SHP77 (cell line): ENCODE data around the gene MASP2.
"Not testable (repeated sequence)": the region's sequence is repeated elsewhere in the genome, so short reads cannot be mapped to it uniquely, and the experiment has no call there.

ENCODE experiments used
- DNase-seq, 2 experiments: peaks; one replicate each; lab custom pipeline; 2025; lab: John Stamatoyannopoulos, UW

The MASP2 gene

DNA sequence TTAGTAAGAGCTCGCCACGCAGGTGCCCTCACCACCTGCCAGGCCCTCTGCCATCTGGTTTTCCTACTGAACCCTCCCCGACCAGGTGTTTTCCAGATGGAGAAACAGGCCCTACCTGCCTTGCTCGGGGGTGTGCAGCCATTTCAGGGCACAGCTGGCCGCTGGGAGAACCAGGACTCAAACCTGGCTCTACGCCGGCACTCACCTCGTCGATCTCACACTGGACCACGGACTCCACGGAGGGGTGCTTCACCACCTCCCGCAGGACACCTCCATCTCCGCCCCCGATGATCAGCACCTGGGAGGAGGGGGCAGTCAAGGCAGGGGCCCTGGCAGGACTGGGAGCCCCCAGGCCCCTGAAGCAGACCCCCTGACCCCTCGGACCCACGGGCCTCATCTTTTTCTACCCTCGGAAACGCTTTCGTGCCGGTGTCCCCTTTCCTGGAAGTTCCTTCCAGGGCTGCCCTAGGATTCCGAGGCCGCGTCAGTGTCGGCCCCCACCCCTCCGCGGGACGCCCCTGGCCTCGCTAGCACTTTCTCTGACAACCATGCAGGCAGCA, 11.6 kb upstream of the MASP2 start:
- no peak for DNase-seq

GRCh38 chr1:11058026-11058425, 11.0 kb upstream of the MASP2 start:
- no peak for DNase-seq

GRCh38 chr1:11057477-11057876, 10.4 kb upstream of the MASP2 start:
- peak in 1 of 2 experiments; percentile 13 for DNase-seq

DNA sequence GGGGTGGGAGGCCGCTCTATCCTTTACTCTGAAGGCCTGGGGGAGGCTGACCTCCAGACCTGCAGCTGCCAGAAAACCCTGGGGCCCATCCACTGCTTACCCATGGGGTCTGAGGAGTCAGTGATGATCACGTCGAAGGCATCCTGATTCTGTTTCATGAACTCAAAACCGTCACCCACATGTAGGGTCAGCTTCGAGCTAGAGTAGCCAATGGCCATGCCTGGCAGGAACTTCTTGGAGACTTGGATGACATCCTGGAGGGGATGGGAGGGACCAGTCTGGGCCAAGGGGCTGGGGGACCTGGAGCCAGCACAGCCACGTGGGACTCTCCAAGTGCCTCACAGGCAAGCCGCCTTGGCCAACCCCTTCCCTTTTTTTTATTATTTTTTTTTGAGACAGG, 9.5 kb upstream of the MASP2 start:
- DNase-seq, result no peak

DNA sequence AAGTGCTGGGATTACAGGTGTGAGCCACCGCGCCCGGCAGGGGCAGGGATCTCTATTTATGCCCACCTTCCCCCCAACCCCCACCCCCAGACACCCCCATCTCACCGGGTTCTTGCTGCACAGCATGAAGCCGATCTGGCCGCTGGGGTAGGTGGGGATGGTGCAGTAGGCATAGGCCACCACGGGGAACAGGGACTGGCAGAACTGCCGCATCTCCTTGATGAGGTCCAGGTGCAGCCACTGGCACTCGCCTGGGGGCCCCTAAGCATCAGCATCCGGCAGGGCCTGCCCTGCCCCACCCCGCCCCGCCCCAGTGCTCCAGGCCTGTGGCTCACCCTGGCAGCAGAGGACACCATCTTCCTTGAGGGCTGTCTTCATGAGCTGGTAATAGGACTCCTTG, 8.6 kb upstream of the MASP2 start:
- DNase-seq, result no peak

DNA sequence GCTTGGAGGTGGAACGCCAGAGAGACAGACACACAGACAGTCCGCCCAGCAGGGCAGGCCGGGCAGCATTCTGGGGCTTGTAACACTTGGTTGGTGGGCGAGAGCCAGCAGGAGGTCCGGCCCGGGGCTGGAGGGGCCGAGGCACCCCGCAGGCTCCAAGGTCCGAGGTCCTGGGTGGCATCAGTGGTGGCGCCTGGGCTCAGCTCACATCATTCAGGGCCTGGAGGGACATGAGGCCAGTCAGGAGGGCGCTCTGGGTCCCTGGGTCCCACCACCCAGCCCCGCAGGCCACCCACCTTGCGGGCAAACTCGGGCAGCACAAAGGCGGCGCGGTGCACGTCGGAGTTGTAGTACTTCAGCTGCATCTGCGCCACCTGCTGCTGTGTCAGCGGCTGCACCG, 7.6 kb upstream of the MASP2 start:
- DNase-seq, result no peak

DNA sequence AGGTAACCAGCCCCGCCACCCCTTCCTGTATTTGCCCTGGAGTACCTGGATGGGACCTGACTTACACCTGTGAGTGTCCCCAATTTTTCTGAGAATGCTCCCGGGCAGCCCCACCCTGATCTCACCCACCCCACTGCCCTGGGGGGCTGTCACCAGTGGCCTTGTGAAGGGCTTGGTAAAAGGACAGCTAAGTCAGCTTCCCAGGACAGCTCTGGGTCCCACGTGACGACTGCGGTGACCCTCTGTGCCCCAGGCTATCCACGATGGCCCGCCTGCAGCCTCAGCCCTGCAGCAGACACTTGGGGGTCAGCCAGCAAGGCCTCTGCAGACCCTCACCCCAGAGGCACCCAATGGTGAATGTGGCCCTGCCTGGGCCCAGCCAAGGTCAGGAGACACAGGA, 7.1 kb upstream of the MASP2 start:
- no peak for DNase-seq

GRCh38 chr1:11053758-11054137, 6.7 kb upstream of the MASP2 start:
- no peak for DNase-seq

GRCh38 chr1:11052839-11053757, 6.1 kb upstream of the MASP2 start:
- DNase-seq, result peak; percentile 76 to 92

GRCh38 chr1:11051781-11052511, 4.9 kb upstream of the MASP2 start:
- no peak for DNase-seq

GRCh38 chr1:11051121-11051520, 4.1 kb upstream of the MASP2 start:
- DNase-seq, result not testable (repeated sequence)

- peak; percentile 47 to 70 for DNase-seq
Measured at GRCh38 chr1:11046270-11046566, 821 bp downstream of the MASP2 start.

DNA sequence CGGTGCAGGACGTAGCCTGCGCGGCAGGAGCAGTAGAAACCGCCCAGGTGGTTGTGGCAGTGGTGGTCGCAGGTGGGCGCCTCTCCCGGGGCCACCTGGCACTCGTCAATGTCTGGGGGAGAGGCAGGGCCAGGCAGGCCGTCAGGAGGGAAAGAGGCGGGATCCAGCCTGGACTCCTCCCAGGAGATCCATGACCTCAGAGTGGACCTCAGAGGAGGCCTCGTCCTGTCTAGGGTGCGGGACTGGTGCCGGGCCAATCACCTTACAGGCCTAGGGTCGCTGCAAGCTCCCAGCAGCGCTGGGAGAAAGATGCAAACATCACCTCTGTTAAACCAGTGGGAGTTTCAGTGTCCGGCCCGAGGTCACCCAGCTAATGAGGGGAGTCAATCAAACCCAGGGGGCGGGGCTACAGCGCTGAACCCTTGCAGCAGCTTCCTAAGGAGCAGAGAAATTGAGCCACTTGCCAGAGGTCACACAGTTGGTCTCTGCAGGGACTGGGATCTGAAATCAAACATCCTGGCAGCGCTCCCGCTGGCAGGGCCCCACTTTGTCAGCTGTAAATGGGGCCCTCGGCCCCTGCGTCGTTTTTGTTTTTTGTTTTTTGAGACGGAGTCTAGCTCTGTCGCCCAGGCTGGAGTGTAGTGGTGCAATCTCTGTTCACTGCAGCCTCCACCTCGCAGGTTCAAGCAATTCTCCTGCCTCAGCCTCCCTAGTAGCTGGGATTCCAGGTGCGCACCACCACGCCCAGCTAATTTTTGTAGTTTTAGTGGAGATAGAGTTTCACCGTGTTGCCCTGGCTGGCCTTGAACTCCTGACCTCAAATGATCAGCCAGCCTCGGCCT, 1.4 kb downstream of the MASP2 start:
- DNase-seq, result no peak

- DNase-seq, result no peak
Measured at GRCh38 chr1:11044849-11045427, 2.1 kb downstream of the MASP2 start.

GRCh38 chr1:11044086-11044848, 2.8 kb downstream of the MASP2 start:
- no peak for DNase-seq

DNA sequence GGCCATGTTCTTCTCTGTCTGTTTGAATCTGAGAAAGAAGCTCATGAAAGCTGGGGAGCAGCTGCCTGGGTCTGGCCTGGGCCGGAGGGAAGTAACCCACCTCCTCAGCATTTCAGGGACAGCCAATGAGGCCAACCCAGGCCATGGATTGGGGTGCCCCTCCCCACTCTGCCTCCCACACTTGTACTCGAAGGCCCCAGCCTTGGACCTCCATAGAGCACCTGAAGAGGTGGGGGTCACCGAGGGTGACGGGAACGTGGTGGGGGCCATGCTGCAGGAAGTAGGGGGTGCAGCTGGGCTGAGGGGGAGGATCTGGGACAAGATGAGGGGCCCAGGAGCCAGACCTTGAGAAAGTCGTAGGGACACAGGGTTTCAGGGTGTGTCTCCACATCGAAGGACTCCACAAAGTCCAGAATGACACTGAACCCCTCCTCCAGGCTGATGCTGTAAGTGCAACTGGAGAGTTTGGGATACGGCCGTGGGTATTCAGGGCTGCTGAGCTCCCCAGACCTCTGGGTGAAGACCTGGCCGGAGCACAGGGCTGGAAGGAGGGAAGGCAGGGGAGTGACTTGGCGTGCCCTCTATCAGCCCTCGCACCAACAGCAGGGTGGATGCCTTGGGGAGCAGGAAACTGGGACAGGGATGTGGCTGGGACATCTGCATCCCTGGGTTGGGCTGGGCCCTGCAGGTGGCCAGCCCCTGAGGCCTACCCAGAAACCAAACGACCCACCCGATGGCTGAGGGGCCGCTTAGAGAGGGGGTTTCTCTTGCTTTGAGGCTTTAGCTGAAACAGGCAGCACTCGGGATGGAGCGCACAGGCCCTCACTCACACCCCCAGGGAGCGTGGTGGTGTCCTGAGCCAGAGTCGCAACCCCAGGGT, 3.8 kb downstream of the MASP2 start:
- DNase-seq, result no peak

GRCh38 chr1:11042065-11042464, 5.0 kb downstream of the MASP2 start:
- no peak for DNase-seq

- DNase-seq, result no peak
Measured at GRCh38 chr1:11041048-11041447, 6.0 kb downstream of the MASP2 start.

GRCh38 chr1:11040105-11040429, 7.0 kb downstream of the MASP2 start:
- DNase-seq, result not testable (repeated sequence)
